Kidney (tissue), 14 donors: ENCODE measurements around the gene GMDS. TPM values are rescaled to one million over a fixed set of nuclear protein-coding genes. Genes with fewer than 3 reads are reported as not detected.

Source experiments
- DNase-seq, 5 donors: peaks; one replicate each; pipeline ENCODE4 v3.0.0-alpha.2; 2013 to 2020
- FAIRE-seq: peaks from 2 replicates; lab custom pipeline; 2012; peaks lifted over from hg19 to GRCh38; lab: Jason Lieb, UNC
- H3K27ac ChIP-seq, 2 donors: one replicate each; pipeline ENCODE4 v1.7.0; 2013; ENCODE audit warnings: low read depth in 2 of 2, low read length in 2 of 2, inconsistent platforms in 1 of 2
- H3K27me3 ChIP-seq: one replicate; pipeline ENCODE4 v1.7.1; 2013; ENCODE audit warnings: low read length, inconsistent platforms; ENCODE audit not compliant: control insufficient read depth, insufficient read depth
- H3K36me3 ChIP-seq, 3 donors: one replicate each; pipeline versions ENCODE4 v1.7.0 to v1.7.1; 2013; ENCODE audit warnings: low read length in 3 of 3, control low read depth in 1 of 3, inconsistent platforms in 1 of 3; ENCODE audit not compliant: insufficient read depth in 3 of 3, control insufficient read depth in 2 of 3
- H3K4me1 ChIP-seq, 3 donors: one replicate each; pipeline versions ENCODE4 v1.7.0 to v1.7.1; 2013; ENCODE audit warnings: low read length in 3 of 3, inconsistent platforms in 1 of 3, low read depth in 1 of 3; ENCODE audit not compliant: control insufficient read depth in 2 of 3, insufficient read depth in 2 of 3
- H3K4me3 ChIP-seq, 3 donors: one replicate each; pipeline versions ENCODE4 v1.7.0 to v1.8.1; 2013; ENCODE audit warnings: low read length in 3 of 3, control low read depth in 1 of 3, inconsistent platforms in 1 of 3
- H3K9ac ChIP-seq, 3 donors: one replicate each; pipeline versions ENCODE4 v1.7.0 to v1.7.1; 2013; ENCODE audit warnings: low read length in 3 of 3, control low read depth in 1 of 3, inconsistent platforms in 1 of 3
- H3K9me3 ChIP-seq, 3 donors: one replicate each; pipeline versions ENCODE4 v1.7.0 to v1.7.1; 2013; ENCODE audit warnings: low read length in 3 of 3, control low read depth in 1 of 3, inconsistent platforms in 1 of 3; ENCODE audit not compliant: control insufficient read depth in 2 of 3, insufficient read depth in 1 of 3
- intact Hi-C: fragments of 100-400 bp; cut with DNase I; formaldehyde crosslinking; loops from one replicate; pipeline ENCODE4 v1.11.1; 2022
- polyA plus RNA-seq: library from polyadenylated mRNA; stranded (reverse); fragments of 350-450 nt; fragmentation: Illumina TruSeq; extraction: RNeasy Lipid Tissue Mini Kit (QIAGEN cat#74804); gene quantifications from one replicate; pipeline ENCODE4 v1.2.3, GENCODE V29; 2014; ENCODE audit warnings: low read depth, low replicate concordance; ENCODE audit not compliant: insufficient read depth
- total RNA-seq: library from RNA; stranded (reverse); fragmentation: NEBNext Ultra II Directional; extraction: Animal tissue kit (Norgen Biotek cat#: 25700); gene quantifications from one replicate; pipeline ENCODE4 v1.2.1, GENCODE V29; 2021
- TF ChIP-seq, protein P1 (sequence below): IDR thresholded peaks from 3 replicates; pipeline ENCODE4 v1.5.1; 2012; ENCODE audit warnings: mild to moderate bottlenecking, moderate library complexity, borderline replicate concordance; ENCODE audit not compliant: insufficient read depth; ENCODE audit errors: extremely low read depth
- donor health status: control.
- donor health status: control.
- donor health status: control.
- donor health status: control.
- donor health status: control.
- donor health status: DM: yes; HTN: yes; CAD: no.
- donor health status: Normal renal cell carcinoma (clear cell type).

GMDS gene
- total and polyA plus RNA-seq, 2 donors from 2014 or later, result 49.6 to 63.7 TPM

DNA sequence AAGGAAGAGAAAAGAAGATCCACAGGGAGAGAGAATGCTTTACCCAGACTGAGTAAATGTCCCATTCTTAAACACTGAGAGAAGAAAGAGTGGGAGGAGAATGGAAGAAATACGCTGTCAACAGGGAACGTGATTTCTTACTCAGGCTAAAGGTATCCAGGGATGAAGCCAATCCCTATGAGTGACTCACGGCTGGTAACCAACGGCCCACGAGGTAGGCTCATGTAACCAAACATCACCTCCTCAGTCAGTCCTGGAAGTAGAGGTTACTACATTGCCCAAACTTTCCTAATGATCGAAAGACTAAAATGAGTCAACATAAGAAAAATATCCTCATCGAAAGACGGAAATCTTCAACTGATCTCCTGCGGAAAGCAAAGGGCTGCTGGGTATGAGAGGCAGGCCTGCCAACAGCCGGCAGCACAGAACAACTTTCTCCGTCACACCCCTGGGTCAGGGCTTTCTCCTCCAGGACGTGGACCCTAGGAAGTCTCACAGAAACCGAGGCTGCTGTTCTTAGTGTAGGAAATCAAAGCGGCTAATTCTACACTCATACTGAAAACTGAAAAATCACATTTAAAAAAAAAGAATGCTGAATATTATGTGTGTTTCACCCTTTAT lies 292.6 kb downstream of the GMDS start:
- DNase-seq (no peak), FAIRE-seq (no peak)
- Histone ChIP-seq H3K9ac (no peak overlapping the region), H3K4me1 (no peaks in the 10 kb centered on the region), H3K9me3 (no peaks in the 10 kb centered on the region), H3K27ac (no peak overlapping the region), H3K4me3 (no peak overlapping the region), H3K36me3 (no peaks in the 10 kb centered on the region), H3K27me3 (no peaks in the 10 kb centered on the region)
- TF ChIP-seq, protein P1, sequence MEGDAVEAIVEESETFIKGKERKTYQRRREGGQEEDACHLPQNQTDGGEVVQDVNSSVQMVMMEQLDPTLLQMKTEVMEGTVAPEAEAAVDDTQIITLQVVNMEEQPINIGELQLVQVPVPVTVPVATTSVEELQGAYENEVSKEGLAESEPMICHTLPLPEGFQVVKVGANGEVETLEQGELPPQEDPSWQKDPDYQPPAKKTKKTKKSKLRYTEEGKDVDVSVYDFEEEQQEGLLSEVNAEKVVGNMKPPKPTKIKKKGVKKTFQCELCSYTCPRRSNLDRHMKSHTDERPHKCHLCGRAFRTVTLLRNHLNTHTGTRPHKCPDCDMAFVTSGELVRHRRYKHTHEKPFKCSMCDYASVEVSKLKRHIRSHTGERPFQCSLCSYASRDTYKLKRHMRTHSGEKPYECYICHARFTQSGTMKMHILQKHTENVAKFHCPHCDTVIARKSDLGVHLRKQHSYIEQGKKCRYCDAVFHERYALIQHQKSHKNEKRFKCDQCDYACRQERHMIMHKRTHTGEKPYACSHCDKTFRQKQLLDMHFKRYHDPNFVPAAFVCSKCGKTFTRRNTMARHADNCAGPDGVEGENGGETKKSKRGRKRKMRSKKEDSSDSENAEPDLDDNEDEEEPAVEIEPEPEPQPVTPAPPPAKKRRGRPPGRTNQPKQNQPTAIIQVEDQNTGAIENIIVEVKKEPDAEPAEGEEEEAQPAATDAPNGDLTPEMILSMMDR, result no peak
- intact Hi-C loops, result no loop called here

DNA sequence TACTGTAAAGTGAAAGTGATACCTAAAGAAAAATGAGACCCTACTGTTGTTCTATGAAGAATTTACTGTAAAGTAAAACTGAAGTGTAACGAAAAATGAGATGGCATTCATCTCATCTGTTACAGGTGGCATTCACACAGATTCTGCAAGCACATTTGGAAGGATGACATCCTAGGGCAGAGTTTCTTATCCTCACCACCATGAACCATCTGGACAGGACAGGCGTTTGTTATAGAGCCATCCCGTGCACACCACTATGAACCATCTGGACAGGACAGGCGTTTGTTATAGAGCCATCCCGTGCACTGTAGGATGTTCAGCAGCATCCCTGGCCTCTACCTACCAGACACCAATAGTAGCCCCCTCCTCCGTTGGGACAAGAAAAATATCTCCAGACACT lies 294.8 kb downstream of the GMDS start:
- intact Hi-C loops, result no loop called here
- Histone ChIP-seq H3K36me3 (no peaks in the 10 kb centered on the region), H3K27me3 (no peaks in the 10 kb centered on the region), H3K27ac (no peak overlapping the region), H3K9ac (no peak overlapping the region), H3K4me1 (no peaks in the 10 kb centered on the region), H3K4me3 (no peak overlapping the region), H3K9me3 (no peaks in the 10 kb centered on the region)
- FAIRE-seq (no peak), DNase-seq (no peak)
- TF ChIP-seq, protein P1, result no peak

DNA sequence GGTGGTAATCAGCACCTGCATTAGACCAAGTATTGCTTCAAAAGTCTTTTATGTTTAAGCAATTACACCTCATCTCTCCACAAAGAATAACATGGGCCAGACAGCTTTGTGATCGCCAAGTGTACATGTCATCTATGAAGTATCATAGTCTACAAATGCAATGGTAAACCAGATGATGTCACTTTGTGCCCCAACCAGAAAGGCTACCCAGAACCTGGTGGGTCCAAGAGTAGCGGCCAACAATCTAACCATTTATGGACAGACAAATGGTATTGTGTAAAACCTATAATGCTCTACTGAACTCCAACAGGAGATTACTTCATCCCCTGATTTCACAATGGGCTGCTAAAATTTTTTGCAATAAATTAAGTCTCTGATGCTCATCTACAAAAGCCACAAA lies 295.9 kb downstream of the GMDS start:
- H3K27me3 ChIP-seq, result no peaks in the 10 kb centered on the region
- no peaks in the 10 kb centered on the region for H3K4me1 ChIP-seq
- intact Hi-C loops, result no loop called here
- no peak for DNase-seq
- H3K9ac ChIP-seq, result no peak overlapping the region
- no peak overlapping the region for H3K27ac ChIP-seq
- H3K9me3 ChIP-seq, result no peaks in the 10 kb centered on the region
- TF ChIP-seq, protein P1, result no peak
- no peak overlapping the region for H3K4me3 ChIP-seq
- H3K36me3 ChIP-seq, result no peaks in the 10 kb centered on the region
- FAIRE-seq, result no peak

DNA sequence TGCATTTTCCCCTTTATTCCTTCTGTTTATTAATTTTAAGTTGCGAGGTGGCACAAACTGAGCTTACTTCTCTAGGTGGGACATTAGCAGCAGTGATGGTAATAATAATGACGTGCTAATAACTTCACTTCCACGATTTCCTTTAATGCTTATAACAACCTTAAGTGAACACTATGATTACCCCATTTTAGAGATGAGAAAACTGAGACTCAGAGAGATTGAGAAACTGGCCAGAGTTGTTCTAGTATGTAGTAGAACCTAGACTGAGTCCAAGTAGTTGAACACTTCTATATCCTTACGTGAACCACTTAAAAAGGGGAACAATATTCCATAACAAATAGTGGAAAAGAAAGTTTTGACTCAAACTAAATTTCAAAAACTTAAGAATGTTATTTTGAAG lies 297.5 kb downstream of the GMDS start:
- no peak overlapping the region for H3K27ac ChIP-seq
- H3K4me3 ChIP-seq, result no peak overlapping the region
- no peaks in the 10 kb centered on the region for H3K27me3 ChIP-seq
- intact Hi-C loops, result no loop called here
- H3K4me1 ChIP-seq, result no peaks in the 10 kb centered on the region
- H3K9me3 ChIP-seq, result no peaks in the 10 kb centered on the region
- DNase-seq (no peak), FAIRE-seq (no peak)
- H3K9ac ChIP-seq, result no peak overlapping the region
- TF ChIP-seq, protein P1, result no peak
- H3K36me3 ChIP-seq, result no peaks in the 10 kb centered on the region
